GM12864 (cell line): ENCODE measurements around the gene PPP1R14B.

ENCODE experiments used
- DNase-seq: peaks from one replicate; pipeline ENCODE4 v3.0.0-alpha.2; 2011; ENCODE audit warnings: low read depth
- H3K4me3 ChIP-seq: 2 replicates; pipeline ENCODE4 v1.5.1; 2011; ENCODE audit warnings: mild to moderate bottlenecking, low read depth, low read length, control low read depth
- TF ChIP-seq, protein P1 (sequence below): IDR thresholded peaks from 2 replicates; pipeline ENCODE4 v1.5.1; 2011; ENCODE audit warnings: low read depth, mild to moderate bottlenecking, moderate library complexity, low read length, control low read depth, inconsistent platforms; ENCODE audit errors: missing control alignments

Gene PPP1R14B

GRCh38 chr11:64268025-64268892 lies 21.5 kb upstream of the PPP1R14B start:
- TF ChIP-seq, protein P1, sequence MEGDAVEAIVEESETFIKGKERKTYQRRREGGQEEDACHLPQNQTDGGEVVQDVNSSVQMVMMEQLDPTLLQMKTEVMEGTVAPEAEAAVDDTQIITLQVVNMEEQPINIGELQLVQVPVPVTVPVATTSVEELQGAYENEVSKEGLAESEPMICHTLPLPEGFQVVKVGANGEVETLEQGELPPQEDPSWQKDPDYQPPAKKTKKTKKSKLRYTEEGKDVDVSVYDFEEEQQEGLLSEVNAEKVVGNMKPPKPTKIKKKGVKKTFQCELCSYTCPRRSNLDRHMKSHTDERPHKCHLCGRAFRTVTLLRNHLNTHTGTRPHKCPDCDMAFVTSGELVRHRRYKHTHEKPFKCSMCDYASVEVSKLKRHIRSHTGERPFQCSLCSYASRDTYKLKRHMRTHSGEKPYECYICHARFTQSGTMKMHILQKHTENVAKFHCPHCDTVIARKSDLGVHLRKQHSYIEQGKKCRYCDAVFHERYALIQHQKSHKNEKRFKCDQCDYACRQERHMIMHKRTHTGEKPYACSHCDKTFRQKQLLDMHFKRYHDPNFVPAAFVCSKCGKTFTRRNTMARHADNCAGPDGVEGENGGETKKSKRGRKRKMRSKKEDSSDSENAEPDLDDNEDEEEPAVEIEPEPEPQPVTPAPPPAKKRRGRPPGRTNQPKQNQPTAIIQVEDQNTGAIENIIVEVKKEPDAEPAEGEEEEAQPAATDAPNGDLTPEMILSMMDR, result no peak
- no peak for DNase-seq
- H3K4me3 ChIP-seq, result peak overlapping the region; percentile 87

DNA sequence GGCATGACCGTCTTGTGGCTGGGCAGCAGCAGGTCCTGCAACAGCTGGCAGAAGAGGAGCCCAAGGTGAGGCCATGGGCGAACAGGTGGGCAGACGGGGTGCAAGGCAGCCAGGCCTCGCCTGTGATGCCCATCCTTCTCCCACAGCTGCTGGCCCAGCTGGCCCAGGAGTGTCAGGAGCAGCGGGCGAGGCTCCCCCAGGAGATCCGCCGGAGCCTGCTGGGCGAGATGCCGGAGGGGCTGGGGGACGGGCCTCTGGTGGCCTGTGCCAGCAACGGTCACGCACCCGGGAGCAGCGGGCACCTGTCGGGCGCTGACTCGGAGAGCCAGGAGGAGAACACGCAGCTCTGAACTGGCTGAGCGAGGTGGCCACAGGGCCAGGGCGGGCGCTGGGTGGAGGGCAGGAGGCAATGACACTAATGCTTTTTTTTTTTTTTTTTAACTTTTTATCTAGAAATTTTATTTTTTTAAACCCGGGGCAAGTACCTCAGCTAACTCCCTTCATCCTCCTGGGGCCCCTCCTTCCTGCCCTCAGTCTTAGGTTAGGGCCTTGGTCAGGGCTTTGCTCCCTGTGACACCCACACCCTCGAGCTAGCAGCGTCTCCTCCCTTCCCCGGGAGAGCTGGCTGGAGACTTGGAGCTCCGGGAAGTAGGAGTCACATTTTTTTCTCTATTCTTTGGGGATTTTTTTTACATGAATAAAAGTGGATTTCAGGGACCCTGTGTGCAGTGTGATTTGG lies 20.6 kb upstream of the PPP1R14B start:
- TF ChIP-seq, protein P1, result no peak
- DNase-seq, result no peak
- no peak overlapping the region for H3K4me3 ChIP-seq

- DNase-seq, result no peak
- H3K4me3 ChIP-seq, result no peak overlapping the region
- TF ChIP-seq, protein P1, result no peak
Observed at GRCh38 chr11:64266339-64266738, 19.6 kb upstream of the PPP1R14B start.

- no peak for DNase-seq
- TF ChIP-seq, protein P1, result no peak
- no peak overlapping the region for H3K4me3 ChIP-seq
Observed at GRCh38 chr11:64265176-64266160, 18.7 kb upstream of the PPP1R14B start.

DNA sequence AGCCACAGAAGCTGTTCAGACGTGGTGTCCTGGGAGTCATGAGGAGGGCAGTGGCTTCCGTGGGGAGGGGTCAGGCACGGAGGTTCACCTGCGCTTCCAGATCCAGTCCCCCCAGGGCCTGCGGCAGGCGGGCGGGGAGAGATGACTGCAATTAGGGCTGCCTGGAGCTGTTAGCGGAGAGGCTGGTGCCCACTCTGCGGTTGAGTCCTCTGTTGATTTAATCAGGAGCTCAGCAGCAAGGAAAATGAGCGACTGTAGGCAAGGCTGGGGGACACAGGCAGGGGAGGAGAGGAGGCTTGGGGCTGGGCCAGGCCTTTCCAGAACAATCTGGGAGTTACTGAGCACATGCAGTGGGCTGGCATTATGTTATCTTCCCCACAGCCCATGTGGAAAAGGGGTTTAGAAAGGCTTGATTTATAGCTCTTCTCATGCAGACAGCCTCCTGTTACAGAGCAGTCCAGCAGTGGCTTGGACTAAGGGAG lies 17.7 kb upstream of the PPP1R14B start:
- H3K4me3 ChIP-seq, result no peak overlapping the region
- TF ChIP-seq, protein P1, result no peak
- no peak for DNase-seq

DNA sequence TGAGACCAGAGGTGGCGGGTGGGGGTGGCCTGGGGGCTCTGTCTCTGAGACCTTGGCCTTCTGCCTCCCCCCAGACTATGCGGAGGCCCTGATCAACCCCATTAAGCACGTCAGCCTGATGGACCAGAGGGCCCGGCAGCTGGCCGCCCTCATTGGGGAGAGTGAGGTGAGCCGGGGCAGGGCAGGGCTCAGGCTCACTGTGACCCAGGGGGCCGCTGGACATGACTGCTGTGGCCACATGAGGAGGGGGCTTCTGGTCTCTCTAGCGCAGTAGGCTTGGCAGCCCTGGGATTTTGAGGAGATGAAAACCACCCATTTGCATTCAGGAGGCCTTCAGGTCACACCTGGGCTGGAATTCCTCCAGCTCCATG lies 17.2 kb upstream of the PPP1R14B start:
- DNase-seq, result no peak
- TF ChIP-seq, protein P1, result no peak
- H3K4me3 ChIP-seq, result no peak overlapping the region
